GM19438 (cell line): Measurements from ENCODE around the gene IGF2BP3.

ENCODE experiments used
- ATAC-seq: cut with Tn5 transposase; IDR thresholded peaks from one replicate; pipeline ENCODE4 v1.9.1; 2021; ENCODE audit warnings: low read depth; ENCODE audit not compliant: unreplicated experiment

The IGF2BP3 gene

DNA sequence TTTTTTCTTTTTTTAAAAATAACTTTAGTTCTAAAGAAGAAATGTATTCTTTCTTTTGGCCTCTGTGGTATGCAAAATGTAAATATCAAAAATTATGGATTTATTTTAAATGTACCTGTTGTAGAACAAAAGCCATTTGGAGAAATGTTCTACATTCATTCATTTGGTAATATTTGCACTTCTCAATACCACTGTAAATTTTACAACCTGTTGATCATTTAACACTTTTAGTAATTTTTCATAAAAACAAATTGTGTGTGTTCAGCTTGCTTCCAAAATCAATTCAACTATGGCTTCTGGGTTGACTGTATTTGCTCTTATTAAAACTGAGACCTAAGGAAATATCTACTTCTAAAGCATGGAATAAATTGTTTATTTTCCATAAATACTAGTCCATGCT, 2.3 kb upstream of the IGF2BP3 start:
- no peak for ATAC-seq

DNA sequence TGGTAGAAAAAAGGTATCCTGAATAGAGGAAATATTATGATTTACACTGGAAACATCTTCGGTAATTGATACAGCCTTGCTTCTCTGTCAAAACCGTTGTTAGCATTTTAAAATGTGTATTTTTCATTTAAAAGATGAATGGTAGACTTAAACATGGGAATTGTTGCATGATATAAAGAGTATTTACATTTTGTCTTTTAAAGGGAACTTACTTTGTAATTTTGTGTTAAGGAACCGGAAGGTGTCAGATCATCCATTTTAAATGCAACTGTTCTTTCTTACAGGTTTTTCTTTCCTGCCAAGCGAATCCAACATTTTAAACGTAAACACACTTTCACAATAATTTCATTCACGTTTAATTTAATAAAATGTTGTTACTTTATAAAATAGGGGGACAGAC, 1.8 kb upstream of the IGF2BP3 start:
- no peak for ATAC-seq

DNA sequence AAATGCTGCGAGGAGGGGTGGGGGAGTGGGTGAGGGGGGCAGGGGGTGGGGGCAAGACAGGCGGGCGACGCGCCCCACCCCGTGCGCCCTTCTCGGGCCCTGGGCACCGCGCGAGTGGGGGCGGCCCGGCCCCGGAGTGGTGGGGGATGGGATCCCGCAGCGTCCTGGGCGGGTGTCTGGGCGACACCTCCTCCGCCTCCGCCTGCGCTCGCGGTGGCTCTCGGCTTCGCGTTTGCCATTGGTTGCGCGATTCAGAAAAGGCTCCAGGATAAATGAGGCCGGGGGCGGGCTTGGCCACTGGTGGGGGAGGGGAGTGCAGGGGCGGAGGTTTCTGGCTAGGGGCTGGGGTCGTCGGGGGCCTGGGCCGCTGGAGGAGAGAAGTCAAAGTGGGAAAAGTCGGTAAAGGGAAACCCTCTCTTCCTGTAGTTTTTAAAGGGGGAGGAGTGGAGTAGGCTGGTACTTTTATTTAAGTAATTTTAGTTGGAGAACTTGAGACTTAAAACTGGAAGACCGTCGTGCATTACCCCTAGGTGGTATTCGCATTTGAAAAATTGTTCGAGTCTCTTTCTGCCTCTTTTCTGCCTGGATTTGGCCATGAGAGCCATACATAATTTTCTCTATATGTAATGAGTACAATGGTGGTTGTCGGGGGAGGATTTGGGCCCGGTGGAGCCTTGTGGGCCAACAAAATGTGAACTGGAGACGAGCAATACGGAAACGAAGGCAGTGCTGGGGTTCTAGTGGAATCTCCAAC, 992 bp upstream of the IGF2BP3 start:
- no peak for ATAC-seq

DNA sequence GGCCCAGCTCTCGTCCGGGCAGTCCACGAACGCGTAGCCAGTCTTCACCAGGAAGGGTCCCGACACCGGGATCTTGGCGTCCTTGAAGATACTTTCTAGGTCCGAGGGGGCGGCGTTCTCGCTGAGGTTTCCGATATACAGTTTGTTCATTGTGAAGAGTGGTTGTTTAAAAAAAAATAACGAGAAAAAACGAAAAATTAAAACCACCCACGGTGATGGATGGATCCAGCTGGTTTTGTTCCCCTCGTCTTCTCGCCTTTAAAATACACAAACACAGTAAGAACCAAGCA, 385 bp downstream of the IGF2BP3 start:
- no peak for ATAC-seq

DNA sequence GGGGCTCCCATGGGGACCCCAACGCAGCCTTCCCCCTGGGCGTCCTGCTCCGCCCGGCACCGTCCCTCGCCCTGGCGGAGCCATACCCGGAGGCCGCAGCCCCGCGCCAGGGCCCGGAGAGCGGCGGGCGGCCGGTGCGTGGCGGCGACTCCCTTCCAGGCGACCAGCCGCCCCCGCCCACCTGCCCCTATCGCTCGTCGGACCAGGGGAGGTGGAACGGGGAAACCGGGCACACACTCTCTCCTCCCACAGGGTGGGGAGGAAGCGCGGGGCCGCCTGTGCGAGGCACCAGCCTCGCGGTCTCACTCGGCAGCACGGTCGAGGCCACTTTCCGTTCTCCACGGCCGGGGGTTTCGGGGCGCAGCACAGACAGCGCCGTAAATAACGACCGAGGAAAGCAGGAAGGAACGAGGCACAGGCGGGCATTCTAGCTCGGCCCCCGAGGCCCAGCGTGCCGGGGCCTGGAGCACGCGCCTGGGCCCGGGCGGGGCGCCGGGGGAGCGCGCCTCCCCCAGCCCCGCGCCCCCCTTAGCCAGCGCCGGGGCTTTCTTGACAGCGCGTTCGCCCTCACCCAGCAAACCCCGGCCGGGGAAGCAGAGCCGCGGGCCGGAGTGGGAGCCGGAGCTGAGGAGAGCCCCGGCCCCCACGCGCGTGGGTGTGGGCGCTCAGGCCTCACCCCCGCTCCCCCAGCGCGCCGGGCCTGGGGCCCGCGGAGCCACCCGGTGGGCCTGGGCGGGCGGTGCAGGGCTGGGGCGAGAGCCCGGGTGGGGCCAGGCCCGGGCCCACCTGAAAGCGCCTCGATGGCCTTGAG, 936 bp downstream of the IGF2BP3 start:
- ATAC-seq = no peak

DNA sequence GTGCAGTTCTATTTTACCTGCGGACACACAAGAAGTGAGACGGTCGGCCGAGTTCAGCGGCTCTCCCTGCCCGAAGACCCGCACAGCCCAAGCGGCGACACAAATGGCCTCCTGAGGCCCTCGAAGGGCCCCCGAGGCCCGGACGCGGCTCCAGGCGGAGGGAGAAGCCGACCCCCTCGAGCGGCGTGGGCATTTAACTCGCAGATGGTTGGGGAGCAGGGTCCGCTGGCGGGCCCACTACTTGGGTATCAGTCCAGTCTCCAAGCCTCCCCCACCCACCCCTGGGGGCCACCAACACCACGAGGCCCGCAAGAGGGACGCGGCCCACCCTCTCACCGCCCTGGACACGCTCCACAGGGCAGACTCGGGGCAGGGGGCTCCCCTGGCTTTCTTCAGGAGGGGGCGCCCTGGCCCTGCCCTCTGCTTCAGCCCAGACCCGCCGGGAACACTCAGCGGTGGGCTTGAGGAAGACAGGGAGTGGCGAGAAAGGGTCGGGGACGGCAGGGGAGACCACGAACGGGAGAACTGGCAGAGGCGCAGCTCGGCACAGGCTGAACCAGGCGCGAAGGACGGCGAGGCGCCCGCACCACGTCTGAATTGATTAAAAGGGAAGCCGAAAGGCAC, 1.7 kb downstream of the IGF2BP3 start:
- no peak for ATAC-seq

DNA sequence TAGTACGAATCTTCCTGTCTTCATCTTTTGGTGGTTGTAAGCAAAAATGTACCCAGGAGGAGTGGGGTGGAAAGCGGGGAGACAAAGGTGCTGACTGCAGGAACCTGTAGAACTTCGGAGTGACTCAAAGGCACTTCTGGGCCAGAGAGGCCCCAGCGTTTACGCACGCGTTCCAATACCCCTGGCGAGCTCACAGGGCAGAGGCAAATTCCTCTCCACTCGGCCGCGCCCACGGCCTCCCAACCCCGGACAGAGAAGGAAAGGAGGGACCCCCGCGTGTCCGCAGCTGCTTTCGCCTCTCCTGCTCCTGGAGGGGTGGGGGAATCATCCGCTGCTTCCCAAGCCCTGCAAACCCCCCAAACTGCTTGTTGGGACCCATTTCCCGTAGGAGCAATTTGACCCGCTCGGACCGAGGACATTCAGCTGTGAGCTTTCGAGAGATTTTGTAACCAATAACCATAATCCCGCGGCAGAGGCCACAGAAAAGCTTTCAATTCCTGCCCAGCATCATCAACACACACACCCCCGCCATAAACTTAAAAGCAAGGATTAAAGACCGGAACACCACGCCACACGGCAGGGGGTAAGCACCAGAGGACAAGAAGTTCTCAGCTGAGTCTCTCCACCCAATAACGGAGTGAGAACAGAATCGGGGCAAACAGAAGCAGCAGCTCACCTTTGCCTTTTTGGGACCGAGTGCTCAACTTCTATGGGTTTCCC, 2.3 kb downstream of the IGF2BP3 start:
- ATAC-seq = no peak

DNA sequence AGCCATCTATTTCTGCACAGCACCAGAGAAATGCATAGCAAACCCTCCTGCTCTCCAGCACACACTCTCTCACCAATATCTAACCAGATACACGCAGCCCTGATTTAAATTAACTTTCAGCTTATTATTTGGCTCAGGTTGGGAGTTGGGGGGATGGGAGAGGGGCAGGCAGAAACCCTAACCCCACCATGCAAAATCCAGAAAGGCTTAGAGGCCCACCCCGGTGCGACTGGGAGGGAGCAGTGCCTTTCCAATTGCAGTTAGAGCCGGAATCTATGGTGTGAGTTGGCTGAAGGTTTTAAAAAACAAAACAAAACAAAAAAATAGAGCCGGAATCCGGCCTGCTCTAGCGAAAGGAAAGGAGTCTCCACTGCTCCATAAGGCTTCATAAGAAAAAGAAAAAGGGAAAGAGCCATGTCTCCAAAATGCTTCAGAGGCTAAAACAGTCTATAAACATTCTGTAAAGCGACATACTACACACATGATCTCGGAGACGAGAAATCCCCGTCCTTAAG, 2.9 kb downstream of the IGF2BP3 start:
- no peak for ATAC-seq

DNA sequence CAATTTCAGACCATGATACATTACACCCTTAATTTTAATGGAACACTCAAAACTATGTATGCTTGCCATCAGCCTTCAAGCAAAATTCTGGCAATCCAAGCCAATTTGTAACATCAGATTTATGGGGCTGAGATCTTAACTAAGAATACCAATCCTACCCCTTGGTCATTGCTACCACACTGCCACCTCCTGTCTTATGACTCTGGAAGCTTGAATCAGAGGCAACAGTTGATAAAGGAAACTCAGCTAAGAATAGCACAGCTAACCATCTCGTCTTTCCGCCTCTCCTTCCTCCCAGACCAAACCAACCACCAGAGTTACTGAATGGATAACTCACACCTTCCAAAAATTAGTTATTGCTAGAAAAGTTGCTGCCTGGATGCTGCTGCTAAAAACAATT, 7.4 kb downstream of the IGF2BP3 start:
- ATAC-seq = no peak

DNA sequence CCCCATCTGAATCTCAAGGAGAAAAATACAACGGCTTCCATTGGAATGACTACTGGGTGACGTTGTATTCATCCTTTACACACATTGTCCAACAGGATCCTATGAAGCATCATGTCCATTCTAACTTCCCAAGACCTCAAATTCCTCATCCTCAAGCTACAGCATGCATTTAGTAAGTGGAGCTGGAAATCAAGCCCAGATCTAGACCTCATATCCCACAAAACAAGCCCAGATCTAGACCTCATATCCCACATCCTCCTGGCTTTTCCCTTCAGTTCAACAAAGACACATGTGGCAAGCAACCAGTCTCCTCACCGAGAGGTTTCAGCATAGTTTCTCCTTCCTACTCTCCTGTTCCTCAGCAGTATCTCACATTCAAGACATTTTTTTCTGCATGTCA, 12.2 kb downstream of the IGF2BP3 start:
- no peak for ATAC-seq

DNA sequence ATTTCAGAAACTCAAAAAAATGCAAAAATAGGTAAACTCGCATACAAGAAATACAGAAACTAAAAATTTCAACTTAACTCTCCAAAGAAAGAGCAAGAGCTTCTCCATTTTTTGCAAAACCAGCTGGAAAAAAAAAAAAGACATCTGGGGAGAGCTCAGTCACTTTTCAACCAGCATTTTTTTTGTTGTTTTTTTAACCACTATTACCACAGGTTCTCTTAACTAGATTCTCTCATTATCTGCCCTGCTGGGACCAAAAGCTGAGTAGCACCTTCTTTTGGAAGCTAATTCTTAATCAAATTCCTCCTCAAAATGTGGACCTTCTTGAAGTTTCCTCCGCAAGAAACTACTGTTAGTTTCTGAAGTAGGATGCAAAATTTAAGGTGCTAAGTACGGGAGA, 14.2 kb downstream of the IGF2BP3 start:
- no peak for ATAC-seq

DNA sequence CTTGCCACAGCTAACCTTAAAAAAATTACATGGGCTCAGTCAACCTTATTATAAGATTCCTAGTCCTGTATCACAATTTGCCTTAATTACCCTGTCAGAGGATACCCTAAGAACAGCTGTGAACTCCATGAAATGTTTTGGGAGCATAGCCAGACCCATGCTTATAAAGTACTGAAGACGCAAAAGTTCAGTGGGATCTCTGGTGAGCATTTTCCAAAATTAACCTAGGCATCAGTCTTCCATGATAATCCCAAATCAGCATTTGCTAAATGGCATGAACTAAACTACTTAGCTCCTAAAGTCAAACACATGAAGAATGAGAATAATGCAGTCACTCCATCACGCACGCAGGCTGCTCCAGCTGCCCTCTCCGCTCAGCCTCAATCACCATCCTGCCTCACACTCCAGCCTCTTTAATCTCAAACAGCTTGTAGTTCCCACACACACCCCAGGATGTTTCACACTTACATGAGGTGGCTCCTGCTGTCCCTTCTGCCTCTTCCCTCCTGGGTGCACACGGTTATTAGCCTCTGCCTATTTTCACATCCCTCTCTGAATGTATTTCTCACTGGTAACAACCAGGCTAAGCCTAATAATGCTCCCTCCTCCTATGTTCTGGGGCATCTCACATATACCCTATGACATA, 15.3 kb downstream of the IGF2BP3 start:
- ATAC-seq = no peak

DNA sequence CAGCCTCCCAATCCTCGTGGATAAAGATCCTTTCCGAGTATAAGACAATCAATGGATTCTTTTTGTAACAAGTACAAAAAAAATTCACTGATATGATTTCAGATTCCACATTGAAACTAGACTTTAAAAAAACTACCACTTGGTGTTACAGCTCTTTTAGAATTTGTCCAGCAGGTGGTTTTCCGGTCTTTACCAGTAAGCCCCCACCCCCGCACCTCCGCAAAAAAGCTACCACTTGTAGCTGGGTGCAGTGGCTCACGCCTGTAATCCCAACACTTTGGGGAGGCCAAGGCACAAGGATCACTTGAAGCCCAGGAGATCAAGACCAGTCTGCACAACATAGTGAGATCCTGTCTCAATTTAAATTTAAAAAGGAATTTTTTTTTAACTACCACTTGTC, 19.8 kb downstream of the IGF2BP3 start:
- no peak for ATAC-seq

DNA sequence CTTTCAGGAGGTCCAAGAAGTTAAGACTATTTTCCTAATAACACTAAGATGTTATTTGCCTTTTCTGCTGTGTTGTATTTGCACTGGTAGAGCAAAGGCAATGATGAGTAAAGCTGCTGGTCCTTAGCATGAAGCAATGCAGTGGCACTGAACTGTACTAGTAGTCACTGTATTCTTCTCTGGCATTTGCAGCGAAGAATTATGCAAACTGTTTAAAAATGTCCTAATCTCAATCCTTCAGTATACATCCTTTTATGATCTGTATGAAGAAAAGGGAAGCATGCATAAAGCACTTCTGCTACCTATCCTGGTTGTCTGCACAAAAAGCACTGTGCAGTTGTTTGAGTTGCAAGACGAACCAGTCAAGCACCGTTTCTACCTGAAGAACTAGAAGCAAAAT, 20.4 kb downstream of the IGF2BP3 start:
- ATAC-seq = no peak

DNA sequence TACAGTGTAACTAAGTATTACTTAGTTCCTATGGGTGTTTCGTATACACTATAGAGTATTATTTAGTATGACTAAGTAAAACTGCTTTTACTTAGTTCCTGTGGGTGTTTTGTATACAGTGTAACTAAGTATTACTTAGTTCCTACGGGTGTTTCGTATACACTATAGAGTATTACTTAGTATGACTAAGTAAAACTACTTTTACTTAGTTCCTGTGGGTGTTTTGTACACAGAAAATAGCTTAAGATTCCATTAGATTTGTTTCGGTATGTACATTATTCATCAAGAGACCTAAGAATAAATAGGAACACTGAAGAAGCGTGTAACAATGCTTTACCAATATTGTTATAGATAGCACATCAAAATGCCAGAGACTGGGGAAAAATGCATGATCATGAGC, 25.0 kb downstream of the IGF2BP3 start:
- no peak for ATAC-seq

DNA sequence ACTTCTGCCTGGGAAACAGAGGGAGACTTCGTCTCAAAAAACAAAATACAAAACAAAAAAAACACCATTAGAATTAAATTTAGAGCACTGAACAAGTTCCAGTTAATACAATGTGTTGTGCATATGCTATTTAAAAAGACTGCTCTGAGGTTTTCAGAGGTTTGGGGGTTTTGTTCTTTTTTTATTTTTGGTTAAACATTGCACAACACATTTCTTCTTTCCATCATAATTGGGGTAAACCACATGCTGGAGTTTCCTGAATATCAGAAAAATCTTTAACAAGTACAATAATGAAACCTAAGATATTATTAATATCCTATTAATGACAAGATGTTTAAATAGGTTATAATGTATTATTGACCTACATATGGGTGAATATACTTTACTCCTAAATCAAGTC, 26.3 kb downstream of the IGF2BP3 start:
- no peak for ATAC-seq

DNA sequence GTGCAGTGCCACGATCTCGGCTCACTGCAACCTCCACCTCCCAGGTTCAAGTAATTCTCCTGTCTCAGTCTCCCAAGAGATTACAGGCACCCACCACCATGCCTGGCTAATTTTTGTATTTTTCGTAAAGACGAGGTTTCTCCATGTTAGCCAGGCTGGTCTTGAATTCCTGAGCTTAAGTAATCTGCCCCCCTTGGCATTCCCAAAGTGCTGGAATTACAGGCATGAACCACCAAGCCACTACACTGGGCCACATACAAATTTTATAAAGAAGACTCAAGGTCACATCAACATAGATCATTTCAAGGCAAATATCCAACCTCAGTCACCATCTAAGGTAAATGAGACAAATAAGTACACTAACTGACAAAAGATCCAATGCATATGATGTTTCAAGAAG, 32.1 kb downstream of the IGF2BP3 start:
- ATAC-seq = no peak

DNA sequence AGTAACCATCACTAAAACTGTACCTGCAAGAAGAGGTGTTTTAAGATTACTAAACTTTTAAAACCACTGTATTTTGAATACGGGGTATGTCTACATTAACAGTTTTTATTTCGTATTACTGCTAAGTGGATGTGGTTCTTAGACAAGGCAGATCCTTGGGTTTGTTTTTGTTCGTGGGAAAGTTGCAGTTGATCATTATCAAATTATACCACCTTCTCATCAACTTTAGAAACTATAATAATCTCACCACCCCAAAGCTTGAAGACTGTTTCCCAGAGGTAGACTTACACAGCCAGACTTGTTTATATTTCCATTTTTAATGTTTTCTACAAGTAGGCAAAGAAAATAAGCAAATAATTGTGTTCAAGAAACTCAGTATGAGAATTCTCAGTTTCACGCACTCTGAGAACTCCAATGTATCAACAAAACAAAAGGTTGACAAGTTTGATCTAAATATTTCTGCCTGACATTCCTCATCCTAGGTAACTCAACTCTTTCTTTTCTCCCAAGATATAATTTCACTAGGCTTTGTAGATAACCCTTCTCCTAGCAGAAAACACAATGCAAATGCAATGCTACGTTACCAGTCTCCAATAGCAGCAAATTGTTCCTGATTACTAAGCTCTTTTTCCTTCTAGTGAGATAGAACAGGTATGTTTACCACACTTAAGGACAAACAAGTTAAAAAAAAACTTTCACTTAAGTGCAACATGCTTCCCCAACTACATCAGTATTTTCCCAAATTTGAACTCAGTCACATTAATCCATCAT, 36.0 kb downstream of the IGF2BP3 start:
- no peak for ATAC-seq

DNA sequence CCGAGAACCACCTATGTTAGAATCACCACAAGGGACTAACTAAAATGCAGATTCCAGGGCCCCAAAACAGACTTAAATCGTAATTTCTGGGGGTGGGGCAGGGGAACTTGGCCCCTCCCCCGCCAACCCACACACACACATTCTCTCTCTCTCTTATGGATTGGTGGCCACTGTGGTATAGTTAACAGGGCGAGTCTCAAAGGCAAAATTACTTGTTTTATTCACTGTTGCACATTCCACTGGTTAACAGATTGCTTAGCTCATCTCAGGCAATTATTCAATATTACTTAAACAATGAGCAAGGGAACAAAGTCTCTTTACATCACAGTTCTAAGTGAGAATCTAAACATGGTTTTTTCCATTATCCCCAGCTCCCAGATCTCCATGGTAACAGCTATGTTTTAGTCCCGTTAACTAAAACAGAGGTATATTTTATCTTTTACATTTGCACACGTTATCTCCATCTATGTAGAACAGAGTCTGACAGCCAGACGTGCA, 38.5 kb downstream of the IGF2BP3 start:
- ATAC-seq = no peak

DNA sequence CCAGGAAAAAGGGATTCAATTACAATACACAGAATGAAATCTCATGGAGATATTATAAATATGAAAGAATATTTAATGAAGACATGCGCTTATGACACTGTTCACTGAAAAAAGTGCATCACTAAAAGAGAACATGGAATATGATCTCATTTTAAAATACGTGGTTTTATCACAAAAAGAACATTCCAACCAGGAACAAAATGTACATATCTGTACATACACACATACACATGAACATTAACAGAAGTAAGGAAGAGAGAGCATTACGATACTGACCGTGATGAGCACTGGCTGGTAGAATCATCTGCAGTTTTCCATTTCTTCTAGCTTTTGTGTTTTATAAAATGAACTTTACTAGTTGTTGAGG, 39.4 kb downstream of the IGF2BP3 start:
- ATAC-seq = no peak
